NCI-H524 treated with DMSO at 0.1 percent for 48 hours (cell line): ENCODE results near the gene SEL1L2.

Source experiments
- DNase-seq: peaks from one replicate; lab custom pipeline; 2025; lab: John Stamatoyannopoulos, UW

SEL1L2 gene

GRCh38 chr20:13813910-13814309 is 176.5 kb downstream of the SEL1L2 start:
- no peak for DNase-seq

DNA sequence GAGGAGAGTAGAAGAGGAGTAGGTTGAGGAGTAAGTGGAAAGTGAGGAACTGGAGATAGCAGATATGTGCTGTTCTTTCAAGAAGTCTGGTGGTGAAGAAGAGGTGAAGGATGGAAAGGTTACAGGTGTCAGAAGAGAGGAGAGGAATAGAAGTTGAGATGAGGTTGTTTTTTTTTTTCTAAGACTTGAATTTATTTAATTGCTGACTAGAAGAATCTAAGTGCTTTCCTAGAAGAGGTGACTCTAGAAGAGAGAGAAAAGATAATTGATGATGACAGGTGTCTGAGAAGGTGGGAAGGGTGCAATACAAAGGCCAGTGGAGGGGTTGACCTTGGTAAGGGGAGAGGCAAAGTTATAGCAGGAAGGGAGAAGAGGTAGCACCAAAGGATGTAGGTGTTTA is 180.0 kb downstream of the SEL1L2 start:
- no peak for DNase-seq

GRCh38 chr20:13809855-13810254 is 180.6 kb downstream of the SEL1L2 start:
- no peak for DNase-seq

DNA sequence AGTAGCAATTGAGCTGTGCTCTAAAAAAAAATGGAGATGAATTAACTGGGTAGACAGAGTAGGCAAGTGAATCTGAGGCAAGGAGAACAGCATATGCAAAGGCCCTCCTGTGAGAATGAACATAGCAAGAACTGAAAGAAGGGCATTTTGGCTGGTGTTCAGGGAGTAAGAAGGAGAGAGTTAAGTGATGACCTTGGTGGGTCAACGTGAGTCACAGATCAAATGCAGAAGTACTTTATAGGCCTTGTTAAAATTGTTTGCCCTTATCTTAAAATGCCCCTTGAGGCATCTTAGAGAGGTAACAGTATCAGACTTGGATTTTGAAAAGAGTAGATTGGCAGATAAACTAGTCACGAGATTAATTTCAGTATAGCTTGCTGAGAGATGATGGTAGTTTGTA is 181.0 kb downstream of the SEL1L2 start:
- no peak for DNase-seq

DNA sequence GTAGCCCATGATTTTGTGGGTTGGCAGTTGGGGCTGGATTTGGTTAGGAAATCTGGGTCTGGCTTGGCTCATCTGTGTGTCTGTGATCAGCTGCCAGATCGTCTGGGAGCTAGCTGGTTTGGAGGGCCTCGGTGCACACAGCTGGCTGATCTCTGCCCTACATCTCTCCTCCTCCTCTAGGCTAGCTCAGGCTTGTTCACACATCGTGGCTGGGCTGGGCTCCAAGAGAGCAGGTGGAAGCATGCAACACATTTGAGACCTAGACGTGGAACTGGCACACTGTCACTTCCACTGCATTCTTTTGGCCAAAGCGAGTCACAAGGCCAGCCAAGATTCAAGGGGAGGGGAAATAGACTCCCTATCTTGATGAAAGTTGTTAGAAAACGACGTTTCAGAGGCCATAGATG is 189.7 kb downstream of the SEL1L2 start:
- peak; percentile 18 for DNase-seq

DNA sequence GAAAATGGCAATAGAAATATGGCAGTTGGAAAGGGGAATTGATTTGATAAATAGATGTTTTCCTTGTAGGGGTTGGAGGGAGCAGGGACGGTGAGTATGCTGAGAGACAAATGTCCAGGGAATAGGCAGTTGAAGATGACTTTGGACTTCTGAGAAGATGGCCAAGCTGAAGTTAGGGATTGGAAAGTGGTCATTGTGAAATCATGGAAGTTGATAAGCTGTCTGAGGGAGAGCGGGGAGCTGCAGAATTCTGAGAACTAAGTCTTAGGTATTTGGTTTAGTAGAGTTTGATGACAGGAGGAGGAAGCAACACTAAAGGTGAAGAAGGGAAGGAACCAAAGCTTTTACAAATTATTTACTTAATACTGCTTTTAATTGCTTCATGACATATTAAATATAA is 190.4 kb downstream of the SEL1L2 start:
- no peak for DNase-seq
